GM10266 (cell line): ENCODE data around the gene METRN.

Experiments
- DNase-seq: peaks from one replicate; pipeline ENCODE4 v3.0.0; 2012; ENCODE audit errors: extremely low spot score
- CTCF ChIP-seq: IDR thresholded peaks from 2 replicates; pipeline ENCODE4 v1.5.1; 2012; ENCODE audit warnings: mild to moderate bottlenecking, low read depth; ENCODE audit not compliant: control insufficient read depth, insufficient read depth; ENCODE audit errors: missing control alignments

Gene METRN

GRCh38 chr16:678858-679813 lies 35.8 kb upstream of the METRN start:
- DNase-seq, result peak; percentile 73
- TF ChIP-seq CTCF, result no peak

GRCh38 chr16:679814-680624 lies 34.9 kb upstream of the METRN start, which contains the start of gene STUB1:
STUB1 (plus strand) TSS chr16:680410; CDS start chr16:680526, 116 bp downstream.
- no peak for TF ChIP-seq CTCF
- peak; percentile 94 for DNase-seq

DNA sequence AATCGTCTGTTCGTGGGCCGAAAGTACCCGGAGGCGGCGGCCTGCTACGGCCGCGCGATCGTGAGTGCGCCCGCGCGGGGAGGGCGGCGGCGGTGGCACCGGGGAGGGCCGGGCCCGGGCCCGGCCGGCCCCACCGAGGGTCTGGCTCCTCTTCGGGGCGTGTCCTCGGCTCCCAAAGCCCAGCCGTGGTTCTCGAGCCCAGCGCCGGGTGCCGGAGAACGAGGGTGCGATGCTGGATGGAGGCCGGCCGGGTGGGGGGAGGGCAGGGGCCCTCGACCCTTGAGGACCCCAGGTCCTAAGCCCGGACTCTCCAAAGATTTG lies 34.3 kb upstream of the METRN start:
- TF ChIP-seq CTCF, result no peak

GRCh38 chr16:680967-681745 lies 33.8 kb upstream of the METRN start:
- peak; percentile 25 for TF ChIP-seq CTCF
- no peak for DNase-seq

More for the DNA sequence above, 34.3 kb upstream of the METRN start:
- DNase-seq, result no peak

GRCh38 chr16:681746-682427 lies 33.0 kb upstream of the METRN start:
- no peak for TF ChIP-seq CTCF

GRCh38 chr16:682493-683395 lies 32.2 kb upstream of the METRN start:
- DNase-seq, result no peak
- no peak for TF ChIP-seq CTCF

More at GRCh38 chr16:681746-682427, 33.0 kb upstream of the METRN start:
- no peak for DNase-seq
